Osteocyte (in vitro differentiated cells): Measurements from ENCODE around the gene SRRM2. TPM values are rescaled to one million over a fixed set of nuclear protein-coding genes. Genes with fewer than 3 reads are reported as not detected.

ENCODE experiments used
- DNase-seq: peaks from one replicate; pipeline ENCODE4 v3.0.0; 2021; ENCODE audit warnings: mixed read lengths; ENCODE audit not compliant: unreplicated experiment; ENCODE audit errors: extremely low spot score
- H3K27ac Mint-ChIP-seq: one replicate; pipeline ENCODE4 v1.8.0; 2021; ENCODE audit warnings: mild to moderate bottlenecking, mixed read lengths; ENCODE audit not compliant: unreplicated experiment
- H3K27me3 Mint-ChIP-seq: one replicate; pipeline ENCODE4 v1.8.0; 2021; ENCODE audit warnings: mixed read lengths; ENCODE audit not compliant: unreplicated experiment
- H3K36me3 Mint-ChIP-seq: one replicate; pipeline ENCODE4 v1.8.0; 2021; ENCODE audit warnings: mixed read lengths; ENCODE audit not compliant: unreplicated experiment
- H3K4me1 Mint-ChIP-seq: one replicate; pipeline ENCODE4 v1.8.0; 2021; ENCODE audit warnings: mixed read lengths; ENCODE audit not compliant: unreplicated experiment
- H3K4me3 Mint-ChIP-seq: one replicate; pipeline ENCODE4 v1.8.0; 2021; ENCODE audit warnings: mild to moderate bottlenecking, moderate library complexity, mixed read lengths; ENCODE audit not compliant: unreplicated experiment
- H3K9me3 Mint-ChIP-seq: one replicate; pipeline ENCODE4 v1.8.0; 2021; ENCODE audit warnings: mixed read lengths; ENCODE audit not compliant: unreplicated experiment
- CTCF ChIP-seq: fragments of 200-600 bp; sonication (generic); IDR thresholded peaks from 2 replicates; pipeline ENCODE4 v1.5.0; 2021; ENCODE audit warnings: antibody characterized with exemption, mild to moderate bottlenecking, moderate library complexity
- total RNA-seq: library from RNA; stranded (reverse); gene quantifications from 2 replicates; pipeline ENCODE4 v1.2.1, GENCODE V29; 2021

The SRRM2 gene
- total RNA-seq, 1 donor from 2014 or later = 572 TPM

DNA sequence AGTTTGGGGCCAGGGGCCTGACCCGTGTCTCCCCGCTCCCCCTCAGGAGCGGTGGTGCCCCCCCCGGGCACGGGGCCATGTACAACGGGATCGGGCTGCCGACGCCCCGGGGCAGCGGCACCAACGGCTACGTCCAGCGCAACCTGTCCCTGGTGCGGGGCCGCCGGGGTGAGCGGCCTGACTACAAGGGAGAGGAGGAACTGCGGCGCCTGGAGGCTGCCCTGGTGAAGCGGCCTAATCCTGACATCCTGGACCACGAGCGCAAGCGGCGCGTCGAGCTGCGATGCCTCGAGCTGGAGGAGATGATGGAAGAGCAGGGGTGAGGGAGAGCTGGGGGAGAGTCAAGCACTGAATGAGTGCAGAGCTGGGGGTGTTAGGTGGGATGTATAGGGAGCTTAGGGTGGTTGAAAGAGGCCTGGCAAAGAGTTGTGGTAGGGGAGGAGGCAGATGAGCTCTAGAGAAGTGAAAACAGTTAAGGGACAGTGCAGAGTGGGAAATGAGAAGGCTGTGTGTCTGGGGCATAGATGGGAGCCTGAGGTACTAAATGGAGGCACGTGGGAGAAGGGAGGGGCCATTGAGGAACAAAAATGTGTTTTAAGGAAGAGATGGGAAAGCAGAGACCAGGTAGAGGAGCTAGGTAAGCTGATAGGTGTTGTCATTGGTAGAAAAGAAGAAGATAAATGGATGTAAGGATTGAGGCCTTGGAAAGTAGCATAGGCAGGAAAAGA lies 4.0 kb downstream of the SRRM2 start:
- no peak for TF ChIP-seq CTCF
- peaks cover 39% of the 10 kb centered on the region for H3K4me1 Mint-ChIP-seq
- no peaks in the 10 kb centered on the region for H3K9me3 Mint-ChIP-seq
- H3K27me3 Mint-ChIP-seq = no peaks in the 10 kb centered on the region
- no peak for DNase-seq
- no peak overlapping the region for H3K4me3 Mint-ChIP-seq
- peaks cover 47% of the 10 kb centered on the region for H3K36me3 Mint-ChIP-seq
- H3K27ac Mint-ChIP-seq = no peak overlapping the region

- no peak overlapping the region for H3K27ac Mint-ChIP-seq
- no peak for TF ChIP-seq CTCF
Measured at GRCh38 chr16:2757344-2757743, 4.9 kb downstream of the SRRM2 start.

DNA sequence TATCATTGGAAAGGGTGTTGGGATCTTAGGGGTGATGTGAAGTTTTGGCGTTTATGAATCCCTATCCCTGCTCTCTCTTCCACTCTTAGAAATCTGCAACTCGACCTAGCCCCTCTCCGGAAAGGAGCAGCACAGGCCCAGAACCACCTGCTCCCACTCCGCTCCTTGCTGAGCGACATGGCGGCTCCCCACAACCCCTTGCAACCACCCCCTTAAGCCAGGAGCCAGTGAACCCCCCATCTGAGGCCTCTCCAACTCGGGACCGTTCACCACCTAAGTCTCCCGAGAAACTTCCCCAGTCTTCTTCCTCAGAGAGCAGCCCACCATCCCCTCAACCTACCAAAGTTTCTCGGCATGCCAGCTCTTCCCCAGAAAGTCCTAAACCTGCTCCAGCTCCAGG lies 9.0 kb downstream of the SRRM2 start:
- no peak for DNase-seq
- Mint-ChIP-seq H3K27me3 (no peaks in the 10 kb centered on the region), H3K9me3 (no peaks in the 10 kb centered on the region), H3K36me3 (peaks cover 90% of the 10 kb centered on the region), H3K27ac (no peak overlapping the region), H3K4me3 (no peak overlapping the region), H3K4me1 (peaks cover 11% of the 10 kb centered on the region)
- no peak for TF ChIP-seq CTCF

More at GRCh38 chr16:2757344-2757743, 4.9 kb downstream of the SRRM2 start:
- peaks cover 56% of the 10 kb centered on the region for H3K36me3 Mint-ChIP-seq
- DNase-seq = no peak
- no peaks in the 10 kb centered on the region for H3K27me3 Mint-ChIP-seq
- H3K4me3 Mint-ChIP-seq = no peak overlapping the region
- H3K9me3 Mint-ChIP-seq = no peaks in the 10 kb centered on the region
- H3K4me1 Mint-ChIP-seq = peaks cover 35% of the 10 kb centered on the region

GRCh38 chr16:2761886-2762583 lies 9.6 kb downstream of the SRRM2 start:
- peaks cover 5% of the 10 kb centered on the region for H3K4me1 Mint-ChIP-seq
- peaks cover 95% of the 10 kb centered on the region for H3K36me3 Mint-ChIP-seq
- no peaks in the 10 kb centered on the region for H3K9me3 Mint-ChIP-seq
- H3K27ac Mint-ChIP-seq = no peak overlapping the region
- no peak overlapping the region for H3K4me3 Mint-ChIP-seq
- no peaks in the 10 kb centered on the region for H3K27me3 Mint-ChIP-seq
- no peak for TF ChIP-seq CTCF
- DNase-seq = no peak

DNA sequence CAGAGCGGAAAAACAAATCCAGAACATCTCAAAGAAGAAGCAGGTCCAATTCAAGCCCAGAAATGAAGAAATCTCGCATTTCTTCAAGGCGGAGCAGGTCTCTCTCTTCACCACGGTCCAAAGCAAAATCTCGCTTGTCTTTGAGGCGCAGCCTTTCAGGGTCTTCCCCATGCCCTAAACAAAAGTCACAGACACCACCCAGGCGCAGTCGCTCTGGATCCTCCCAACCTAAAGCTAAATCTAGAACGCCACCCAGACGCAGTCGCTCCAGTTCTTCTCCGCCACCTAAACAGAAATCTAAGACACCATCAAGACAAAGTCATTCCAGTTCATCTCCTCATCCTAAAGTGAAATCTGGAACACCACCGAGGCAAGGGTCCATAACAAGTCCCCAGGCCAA lies 10.3 kb downstream of the SRRM2 start:
- Mint-ChIP-seq H3K9me3 (no peaks in the 10 kb centered on the region), H3K4me3 (no peak overlapping the region), H3K4me1 (peaks cover under 1% of the 10 kb centered on the region), H3K36me3 (peaks cover 94% of the 10 kb centered on the region), H3K27ac (no peak overlapping the region), H3K27me3 (no peaks in the 10 kb centered on the region)
- no peak for TF ChIP-seq CTCF
- DNase-seq = no peak
